ENCODE measurements around the gene ADAMTS4. TPM values are rescaled to one million over a fixed set of nuclear protein-coding genes. Genes with fewer than 3 reads are reported as not detected.

ADAMTS4 gene
- total RNA-seq, 1 experiment from 2014 or later = 5.2 TPM

- DNase-seq (ENCODE audit: low read depth) = no peak
Observed at GRCh38 chr1:161172776-161173376, 26.0 kb downstream of the ADAMTS4 start.

- no peak for DNase-seq (ENCODE audit: low read depth)
Observed at GRCh38 chr1:161172349-161172748, 26.5 kb downstream of the ADAMTS4 start.

GRCh38 chr1:161171696-161172095 is 27.2 kb downstream of the ADAMTS4 start:
- no peak for DNase-seq (ENCODE audit: low read depth)

- no peak for DNase-seq (ENCODE audit: low read depth)
Observed at GRCh38 chr1:161171191-161171590, 27.7 kb downstream of the ADAMTS4 start.

- no peak for DNase-seq (ENCODE audit: low read depth)
Observed at GRCh38 chr1:161168906-161169305, 29.9 kb downstream of the ADAMTS4 start.

GRCh38 chr1:161166669-161167548 is 31.9 kb downstream of the ADAMTS4 start:
- DNase-seq (ENCODE audit: low read depth) = no peak

- DNase-seq (ENCODE audit: low read depth) = peak; percentile 97
Observed at GRCh38 chr1:161165742-161166668, 32.8 kb downstream of the ADAMTS4 start, which contains the start of gene PPOX. Gene PPOX, plus strand, starts transcription at chr1:161166426. Its CDS starts 422 bp downstream, at chr1:161166848.

GRCh38 chr1:161164901-161165610 is 33.8 kb downstream of the ADAMTS4 start:
- no peak for DNase-seq (ENCODE audit: low read depth)

GRCh38 chr1:161163793-161164192 is 35.1 kb downstream of the ADAMTS4 start:
- DNase-seq (ENCODE audit: low read depth) = no peak

- no peak for DNase-seq (ENCODE audit: low read depth)
Observed at GRCh38 chr1:161162806-161163205, 36.0 kb downstream of the ADAMTS4 start.

GRCh38 chr1:161162052-161162451 is 36.8 kb downstream of the ADAMTS4 start:
- no peak for DNase-seq (ENCODE audit: low read depth)

- DNase-seq (ENCODE audit: low read depth) = no peak
Observed at GRCh38 chr1:161161652-161162051, 37.2 kb downstream of the ADAMTS4 start.

GRCh38 chr1:161160671-161161145 is 38.1 kb downstream of the ADAMTS4 start:
- no peak for DNase-seq (ENCODE audit: low read depth)

- no peak for DNase-seq (ENCODE audit: low read depth)
Observed at GRCh38 chr1:161159913-161160243, 39.0 kb downstream of the ADAMTS4 start.

- peak; percentile 85 for DNase-seq (ENCODE audit: low read depth)
Observed at GRCh38 chr1:161159087-161159912, 39.6 kb downstream of the ADAMTS4 start, which contains the start of gene USP21. Gene USP21, plus strand, starts transcription at chr1:161159500. Its CDS starts 1,141 bp downstream, at chr1:161160641.

- DNase-seq (ENCODE audit: low read depth) = no peak
Observed at GRCh38 chr1:161158316-161159010, 40.4 kb downstream of the ADAMTS4 start.

GRCh38 chr1:161157867-161158266 is 41.0 kb downstream of the ADAMTS4 start:
- DNase-seq (ENCODE audit: low read depth) = no peak

GRCh38 chr1:161153682-161154337 is 45.0 kb downstream of the ADAMTS4 start, which contains the start of gene UFC1:
Gene UFC1, plus strand, starts transcription at chr1:161153978. Its CDS starts 20 bp downstream, at chr1:161153998.
- peak; percentile 86 for DNase-seq (ENCODE audit: low read depth)

GRCh38 chr1:161153176-161153575 is 45.7 kb downstream of the ADAMTS4 start:
- DNase-seq (ENCODE audit: low read depth) = no peak
